ENCODE data around the gene AUTS2.

- TF ChIP-seq JUNB (IDR thresholded peaks at IDR 0.05; ENCODE audit: unreplicated experiment) (no peak), EZH2phosphoT487 (IDR thresholded peaks at IDR 0.05; ENCODE audit: unreplicated experiment) (no peak), CTCF (conservative IDR thresholded peaks at IDR 0.05; ENCODE audit: low read depth in 2 of 2) (no peak), POLR2AphosphoS5 (IDR thresholded peaks at IDR 0.05; ENCODE audit: low read depth) (no peak)
These were observed 449.1 kb downstream of the AUTS2 start for GRCh38 chr7:70047384-70047783.

Data from GM23338 (cell line).